RWPE1 (cell line): ENCODE data around the gene FOXRED2.
A peak's percentile ranks its signal among the peaks of the same experiment; 100 is the strongest.

Source experiments
- CTCF ChIA-PET: fragments of 350-600 bp; sonication (Branson Sonifier 250); formaldehyde crosslinking; extraction: SDS; loops from one replicate; lab custom pipeline; 2021; lab: Yijun Ruan, JAX
- POLR2A ChIA-PET: fragments of 400-600 bp; formaldehyde crosslinking; extraction: SDS; loops from one replicate; lab custom pipeline; 2020; ENCODE audit warnings: antibody characterized with exemption; ENCODE audit not compliant: low non-redundant PET; lab: Yijun Ruan, JAX
- DNase-seq: peaks from one replicate; pipeline ENCODE4 v3.0.0; 2012; ENCODE audit warnings: low spot score
- H3K27ac ChIP-seq: fragments of 450-650 bp; 2 replicates; pipeline ENCODE4 v1.5.1; 2017
- TF ChIP-seq, protein P1 (sequence below): fragments of 450-650 bp; conservative IDR thresholded peaks from 2 replicates; pipeline ENCODE4 v1.5.1; 2017; ENCODE audit warnings: low read depth, mild to moderate bottlenecking

The FOXRED2 gene

DNA sequence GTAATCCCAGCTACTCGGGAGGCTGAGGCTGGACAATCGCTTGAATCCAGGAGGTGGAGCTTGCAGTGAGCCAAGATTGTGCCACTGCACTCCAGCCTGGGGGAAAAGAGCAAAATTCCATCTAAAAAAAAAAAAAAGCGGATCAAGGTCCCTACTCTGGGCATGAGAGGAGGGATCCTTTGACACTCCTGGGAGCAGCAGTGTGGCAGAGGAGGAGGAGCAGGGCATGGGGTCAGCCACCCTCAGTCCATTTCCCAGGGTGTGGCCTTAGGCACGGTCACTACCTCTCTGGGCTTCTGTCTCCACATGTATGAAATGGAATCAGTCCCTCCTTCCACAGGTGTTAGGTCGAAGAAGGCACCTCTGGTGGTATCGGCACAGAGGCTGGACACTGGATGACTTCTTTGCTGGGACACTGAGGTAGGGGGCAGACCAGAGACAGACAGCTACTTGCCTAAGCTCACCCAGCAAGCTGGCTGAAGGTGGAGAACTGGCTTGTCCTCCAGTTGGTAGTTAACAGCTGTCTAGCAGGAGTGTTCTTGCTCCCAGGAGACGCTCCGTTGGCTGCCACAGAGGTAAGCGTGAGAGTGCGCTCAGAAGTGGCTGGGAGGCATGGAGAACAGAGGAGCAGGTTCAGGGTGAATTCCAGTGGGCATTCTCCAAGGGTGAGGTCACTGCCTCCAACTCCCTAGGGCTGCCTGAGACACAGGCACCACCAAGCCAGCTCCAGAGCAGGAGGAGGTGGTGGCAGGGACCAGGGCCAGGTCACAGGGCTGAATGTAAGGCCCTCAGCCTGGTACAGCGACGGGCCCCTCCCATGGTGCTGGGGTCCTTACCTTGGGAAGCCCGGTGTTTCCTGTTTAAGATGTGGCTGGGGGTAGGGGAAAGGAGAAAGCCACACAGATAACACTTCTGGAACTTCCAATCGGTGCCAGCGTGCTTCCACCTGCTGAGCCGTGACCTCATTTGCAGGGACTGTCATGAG lies 44.9 kb downstream of the FOXRED2 start:
- ChIA-PET CTCF (no interaction called here), POLR2A (interaction anchor here (0.6 kb wide), 1 partner anchor 59 kb away, joined by 3 read pairs; no protein-coding TSS in a partner anchor)
- TF ChIP-seq, protein P1, sequence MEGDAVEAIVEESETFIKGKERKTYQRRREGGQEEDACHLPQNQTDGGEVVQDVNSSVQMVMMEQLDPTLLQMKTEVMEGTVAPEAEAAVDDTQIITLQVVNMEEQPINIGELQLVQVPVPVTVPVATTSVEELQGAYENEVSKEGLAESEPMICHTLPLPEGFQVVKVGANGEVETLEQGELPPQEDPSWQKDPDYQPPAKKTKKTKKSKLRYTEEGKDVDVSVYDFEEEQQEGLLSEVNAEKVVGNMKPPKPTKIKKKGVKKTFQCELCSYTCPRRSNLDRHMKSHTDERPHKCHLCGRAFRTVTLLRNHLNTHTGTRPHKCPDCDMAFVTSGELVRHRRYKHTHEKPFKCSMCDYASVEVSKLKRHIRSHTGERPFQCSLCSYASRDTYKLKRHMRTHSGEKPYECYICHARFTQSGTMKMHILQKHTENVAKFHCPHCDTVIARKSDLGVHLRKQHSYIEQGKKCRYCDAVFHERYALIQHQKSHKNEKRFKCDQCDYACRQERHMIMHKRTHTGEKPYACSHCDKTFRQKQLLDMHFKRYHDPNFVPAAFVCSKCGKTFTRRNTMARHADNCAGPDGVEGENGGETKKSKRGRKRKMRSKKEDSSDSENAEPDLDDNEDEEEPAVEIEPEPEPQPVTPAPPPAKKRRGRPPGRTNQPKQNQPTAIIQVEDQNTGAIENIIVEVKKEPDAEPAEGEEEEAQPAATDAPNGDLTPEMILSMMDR, result no peak
- H3K27ac ChIP-seq, result peak overlapping the region; percentile 56
- DNase-seq, result peak; percentile 62

GRCh38 chr22:36460202-36460601 lies 46.6 kb downstream of the FOXRED2 start:
- no peak for DNase-seq
- H3K27ac ChIP-seq, result no peak overlapping the region
- POLR2A ChIA-PET, result no interaction called here
- CTCF ChIA-PET, result interaction anchor here (1.0 kb wide), 1 partner anchor 47 kb away, joined by 4 read pairs; the partner anchor contains the start of gene FOXRED2
- TF ChIP-seq, protein P1, result no peak

- no peak for DNase-seq
- ChIA-PET POLR2A (no interaction called here), CTCF (interaction anchor here (0.6 kb wide), 1 partner anchor 20 kb away, joined by 3 read pairs; no protein-coding TSS in a partner anchor)
- H3K27ac ChIP-seq, result peak overlapping the region; percentile 12; the same call in 1 of the 2 replicates
- TF ChIP-seq, protein P1, result no peak
Measured at GRCh38 chr22:36457688-36458450, 49.0 kb downstream of the FOXRED2 start.

DNA sequence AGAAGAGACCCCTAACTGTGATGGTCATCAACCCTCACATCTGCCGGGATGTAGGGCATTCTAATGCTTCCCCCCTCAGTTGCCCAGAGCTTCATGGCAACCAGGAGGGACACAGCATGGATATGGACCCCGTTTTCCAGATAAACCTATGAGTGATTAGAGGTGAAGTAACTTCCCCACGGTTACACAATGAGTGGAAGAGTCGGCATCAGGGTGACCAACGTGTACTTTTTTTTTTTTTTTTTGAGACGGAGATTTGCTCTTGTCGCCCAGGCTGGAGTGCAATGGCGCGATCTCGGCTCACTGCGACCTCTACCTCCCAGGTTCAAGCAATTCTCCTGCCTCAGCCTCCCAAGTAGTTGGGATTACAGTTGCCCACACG lies 50.4 kb downstream of the FOXRED2 start:
- ChIA-PET CTCF (no interaction called here), POLR2A (no interaction called here)
- DNase-seq, result no peak
- TF ChIP-seq, protein P1, result no peak
- H3K27ac ChIP-seq, result no peak overlapping the region

- no peak for DNase-seq
- TF ChIP-seq, protein P1, result no peak
- ChIA-PET POLR2A (no interaction called here), CTCF (interaction anchor here (0.9 kb wide), 1 partner anchor 14 kb away, joined by 4 read pairs; no protein-coding TSS in a partner anchor)
- H3K27ac ChIP-seq, result peak overlapping the region; percentile 30
Measured at GRCh38 chr22:36455571-36456463, 51.0 kb downstream of the FOXRED2 start.
